ENCODE measurements around the gene DENND2A. TPM values are rescaled to one million over a fixed set of nuclear protein-coding genes. Genes with fewer than 3 reads are reported as not detected.
"Not testable (repeated sequence)": the region's sequence is repeated elsewhere in the genome, so short reads cannot be mapped to it uniquely, and the experiment has no call there.

Gene DENND2A
- total and polyA plus RNA-seq, 5 donors, result 8.7 to 16.6 (median 12.1) TPM

GRCh38 chr7:140559410-140559809, 81.2 kb downstream of the DENND2A start:
- Histone ChIP-seq H3K27ac (ENCODE audit: low read length) (no peak overlapping the region), H3K9me3 (ENCODE audit: control insufficient read depth, low read length) (no peaks in the 10 kb centered on the region), H3K4me3 (ENCODE audit: low read length) (no peak overlapping the region), H3K27me3 (ENCODE audit: control insufficient read depth, insufficient read depth) (no peaks in the 10 kb centered on the region), H3K4me1 (ENCODE audit: control insufficient read depth, insufficient read depth, low read length) (no peaks in the 10 kb centered on the region)
- 93% methylated on average over 9 of the region's 9 CpGs for WGBS
- no peak for DNase-seq
- no peak for ATAC-seq
- intact Hi-C loops (cut with DNase I), result no loop called here

DNA sequence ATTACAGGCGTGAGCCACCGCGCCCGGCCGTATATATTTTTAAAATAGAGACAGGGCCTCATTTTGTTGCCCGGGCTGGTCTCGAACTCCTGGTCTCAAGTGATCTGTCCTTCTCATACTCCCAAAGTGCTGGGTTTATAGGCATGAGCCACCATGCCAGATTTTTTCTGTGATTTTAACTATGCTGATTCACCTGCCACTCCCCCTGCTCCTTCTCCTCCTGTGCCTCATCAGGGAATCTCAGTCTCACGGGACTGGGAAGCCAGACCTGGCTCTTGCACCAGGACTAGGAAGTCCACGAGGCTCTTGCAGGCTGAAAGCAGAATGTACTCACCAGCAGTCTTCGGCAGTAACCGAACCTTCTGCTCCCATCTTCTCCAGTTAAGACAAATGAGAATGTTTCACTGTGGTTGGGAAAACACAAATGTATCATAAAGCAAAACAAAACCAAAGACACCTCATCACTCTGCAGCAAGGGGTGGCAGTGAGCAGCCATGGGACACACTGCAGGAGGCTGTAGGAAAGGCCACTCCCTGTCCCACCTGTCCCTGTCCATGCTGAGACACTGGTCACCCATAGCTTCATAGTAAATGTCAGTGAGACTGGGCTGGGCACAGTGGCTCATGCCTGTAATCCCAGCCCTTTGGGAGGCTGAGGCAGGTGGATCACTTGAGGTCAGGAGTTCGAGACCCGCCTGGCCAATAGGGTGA, 82.6 kb downstream of the DENND2A start:
- 92% methylated on average over 13 of the region's 13 CpGs for WGBS
- ATAC-seq (no peak), DNase-seq (no peak)

DNA sequence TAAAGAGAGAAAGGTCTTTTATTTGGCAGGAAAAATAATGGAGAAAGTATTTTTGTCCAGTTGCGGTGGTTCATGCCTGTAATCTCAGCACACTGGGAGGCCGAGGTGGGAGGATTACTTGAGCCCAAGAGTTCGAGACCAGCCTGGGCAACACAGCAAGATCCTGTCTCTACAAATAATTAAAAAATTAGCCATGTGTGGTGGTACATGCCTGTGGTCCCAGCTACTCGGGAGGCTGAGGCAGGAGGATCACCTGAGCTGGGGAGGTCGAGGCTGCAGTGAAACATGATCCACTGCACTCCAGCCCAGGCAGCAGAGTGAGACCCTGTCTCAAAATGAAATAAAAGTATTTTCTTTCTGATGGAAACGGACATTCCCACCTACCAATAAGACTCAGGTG, 83.5 kb downstream of the DENND2A start:
- DNase-seq, result no peak
- Histone ChIP-seq H3K27ac (ENCODE audit: low read length) (no peak overlapping the region), H3K9me3 (ENCODE audit: control insufficient read depth, low read length) (no peaks in the 10 kb centered on the region), H3K4me3 (ENCODE audit: low read length) (no peak overlapping the region), H3K4me1 (ENCODE audit: control insufficient read depth, insufficient read depth, low read length) (no peaks in the 10 kb centered on the region), H3K27me3 (ENCODE audit: control insufficient read depth, insufficient read depth) (no peaks in the 10 kb centered on the region)
- ATAC-seq, result no peak
- whole genome bisulfite sequencing, result 97% methylated on average over 6 of the region's 6 CpGs
- intact Hi-C loops (cut with DNase I), result no loop called here

More for the DNA sequence above, 82.6 kb downstream of the DENND2A start:
- intact Hi-C loops (cut with DNase I), result no loop called here
- Histone ChIP-seq H3K27ac (ENCODE audit: low read length) (no peak overlapping the region), H3K4me3 (ENCODE audit: low read length) (no peak overlapping the region), H3K27me3 (ENCODE audit: control insufficient read depth, insufficient read depth) (no peaks in the 10 kb centered on the region), H3K9me3 (ENCODE audit: control insufficient read depth, low read length) (no peaks in the 10 kb centered on the region), H3K4me1 (ENCODE audit: control insufficient read depth, insufficient read depth, low read length) (no peaks in the 10 kb centered on the region)

DNA sequence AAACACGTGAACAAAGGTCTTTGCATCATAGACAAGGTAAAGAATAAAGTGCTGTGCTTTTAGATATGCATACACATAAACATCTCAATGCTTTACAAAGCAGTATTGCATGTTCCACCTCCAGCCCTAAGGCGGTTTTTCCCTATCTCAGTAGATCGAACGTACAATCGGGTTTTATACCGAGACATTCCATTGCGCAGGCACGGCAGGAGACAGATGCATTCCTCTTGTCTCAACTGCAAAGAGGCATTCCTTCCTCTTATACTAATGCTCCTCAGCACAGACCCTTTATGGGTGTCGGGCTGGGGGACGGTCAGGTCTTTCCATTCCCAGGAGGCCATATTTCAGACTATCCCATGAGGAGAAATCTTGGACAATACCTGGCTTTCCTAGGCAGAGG, 87.4 kb downstream of the DENND2A start:
- DNase-seq; intact Hi-C loops (cut with DNase I); ATAC-seq; H3K9me3 ChIP-seq (ENCODE audit: control insufficient read depth, low read length); H3K27ac ChIP-seq (ENCODE audit: low read length); H3K4me1 ChIP-seq (ENCODE audit: control insufficient read depth, insufficient read depth, low read length); H3K27me3 ChIP-seq (ENCODE audit: control insufficient read depth, insufficient read depth); H3K4me3 ChIP-seq (ENCODE audit: low read length): not testable (repeated sequence)
- WGBS, result 89% methylated on average over 10 of the region's 10 CpGs

GRCh38 chr7:140552240-140552679, 88.4 kb downstream of the DENND2A start:
- intact Hi-C loops (cut with DNase I), result no loop called here
- Histone ChIP-seq H3K27me3 (ENCODE audit: control insufficient read depth, insufficient read depth) (no peaks in the 10 kb centered on the region), H3K27ac (ENCODE audit: low read length) (no peak overlapping the region), H3K4me3 (ENCODE audit: low read length) (no peak overlapping the region), H3K4me1 (ENCODE audit: control insufficient read depth, insufficient read depth, low read length) (no peaks in the 10 kb centered on the region), H3K9me3 (ENCODE audit: control insufficient read depth, low read length) (no peaks in the 10 kb centered on the region)
- DNase-seq (no peak), ATAC-seq (no peak)
- 97% methylated on average over 4 of the region's 4 CpGs for WGBS

GRCh38 chr7:140551355-140552239, 89.0 kb downstream of the DENND2A start:
- H3K9me3 ChIP-seq (ENCODE audit: control insufficient read depth, low read length), result no peaks in the 10 kb centered on the region
- no peak overlapping the region for H3K27ac ChIP-seq (ENCODE audit: low read length)
- H3K4me3 ChIP-seq (ENCODE audit: low read length), result no peak overlapping the region
- no peaks in the 10 kb centered on the region for H3K27me3 ChIP-seq (ENCODE audit: control insufficient read depth, insufficient read depth)
- H3K4me1 ChIP-seq (ENCODE audit: control insufficient read depth, insufficient read depth, low read length), result no peaks in the 10 kb centered on the region
- intact Hi-C loops (cut with DNase I), result no loop called here
- peak in 1 of 2 donors; percentile 40 for ATAC-seq
- 80% methylated on average over 10 of the region's 10 CpGs for WGBS
- no peak for DNase-seq

DNA sequence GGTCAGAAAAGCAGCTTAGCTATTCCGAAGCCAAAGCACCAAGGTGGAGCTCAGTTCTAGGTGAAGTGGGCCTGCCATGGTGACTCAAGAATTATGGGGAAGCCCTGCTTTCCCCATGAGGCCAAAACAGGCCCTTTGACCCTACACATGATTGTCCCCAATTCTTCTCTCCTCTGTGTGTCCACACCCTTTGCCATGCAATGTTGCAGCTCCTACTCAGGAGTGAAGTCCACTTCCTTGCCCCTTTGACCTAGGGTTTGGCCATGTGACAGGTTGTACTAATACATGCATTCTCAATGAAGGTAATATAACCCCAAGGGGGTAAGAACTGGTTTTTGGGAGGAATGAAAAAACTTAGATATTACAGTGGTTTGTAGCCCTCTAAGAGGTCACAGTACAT, 93.7 kb downstream of the DENND2A start:
- intact Hi-C loops (cut with DNase I), result no loop called here
- H3K27ac ChIP-seq (ENCODE audit: low read length), result no peak overlapping the region
- no peaks in the 10 kb centered on the region for H3K4me1 ChIP-seq (ENCODE audit: control insufficient read depth, insufficient read depth, low read length)

GRCh38 chr7:140544388-140544826, 96.2 kb downstream of the DENND2A start:
- no peak overlapping the region for H3K4me3 ChIP-seq (ENCODE audit: low read length)
- 91% methylated on average over 16 of the region's 16 CpGs for WGBS
- intact Hi-C loops (cut with DNase I), result no loop called here
- no peak for ATAC-seq
- no peaks in the 10 kb centered on the region for H3K27me3 ChIP-seq (ENCODE audit: control insufficient read depth, insufficient read depth)
- no peaks in the 10 kb centered on the region for H3K9me3 ChIP-seq (ENCODE audit: control insufficient read depth, low read length)
- no peak overlapping the region for H3K27ac ChIP-seq (ENCODE audit: low read length)
- DNase-seq, result no peak
- H3K4me1 ChIP-seq (ENCODE audit: control insufficient read depth, insufficient read depth, low read length), result peaks cover 2% of the 10 kb centered on the region

More for the DNA sequence above, 93.7 kb downstream of the DENND2A start:
- DNase-seq, result no peak
- no peak for ATAC-seq
- no peaks in the 10 kb centered on the region for H3K9me3 ChIP-seq (ENCODE audit: control insufficient read depth, low read length)
- WGBS, result 100% methylated on average over 1 of the region's 1 CpG
- H3K4me3 ChIP-seq (ENCODE audit: low read length), result no peak overlapping the region
- H3K27me3 ChIP-seq (ENCODE audit: control insufficient read depth, insufficient read depth), result no peaks in the 10 kb centered on the region

DNA sequence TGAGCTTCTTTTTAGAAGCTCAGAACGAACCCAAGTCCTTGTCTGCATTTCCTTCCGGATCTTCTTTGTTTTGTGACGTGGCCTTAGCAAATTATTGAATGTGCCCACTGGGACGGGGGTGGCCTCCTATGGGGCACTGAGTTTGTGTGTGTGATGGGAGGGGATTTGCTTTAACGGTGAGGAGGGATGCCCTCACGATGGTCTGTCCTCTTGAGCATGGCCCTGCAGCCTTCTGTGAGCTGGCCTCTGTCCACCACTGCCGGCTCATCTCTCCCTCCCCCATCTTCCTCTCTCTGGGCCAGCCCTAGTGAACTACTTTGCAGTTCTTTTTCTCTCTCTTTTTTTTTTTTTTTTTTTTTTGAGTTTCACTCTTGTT, 98.4 kb downstream of the DENND2A start:
- Histone ChIP-seq H3K9me3 (ENCODE audit: control insufficient read depth, low read length) (no peaks in the 10 kb centered on the region), H3K4me3 (ENCODE audit: low read length) (no peak overlapping the region), H3K27ac (ENCODE audit: low read length) (peak overlapping the region; percentile 76), H3K27me3 (ENCODE audit: control insufficient read depth, insufficient read depth) (no peaks in the 10 kb centered on the region), H3K4me1 (ENCODE audit: control insufficient read depth, insufficient read depth, low read length) (peaks cover 2% of the 10 kb centered on the region)
- intact Hi-C loops (cut with DNase I), result no loop called here
- DNase-seq (peak; percentile 62 to 79 (median 78)), ATAC-seq (peak; percentile 80 to 83)
- WGBS, result 34% methylated on average over 7 of the region's 7 CpGs

DNA sequence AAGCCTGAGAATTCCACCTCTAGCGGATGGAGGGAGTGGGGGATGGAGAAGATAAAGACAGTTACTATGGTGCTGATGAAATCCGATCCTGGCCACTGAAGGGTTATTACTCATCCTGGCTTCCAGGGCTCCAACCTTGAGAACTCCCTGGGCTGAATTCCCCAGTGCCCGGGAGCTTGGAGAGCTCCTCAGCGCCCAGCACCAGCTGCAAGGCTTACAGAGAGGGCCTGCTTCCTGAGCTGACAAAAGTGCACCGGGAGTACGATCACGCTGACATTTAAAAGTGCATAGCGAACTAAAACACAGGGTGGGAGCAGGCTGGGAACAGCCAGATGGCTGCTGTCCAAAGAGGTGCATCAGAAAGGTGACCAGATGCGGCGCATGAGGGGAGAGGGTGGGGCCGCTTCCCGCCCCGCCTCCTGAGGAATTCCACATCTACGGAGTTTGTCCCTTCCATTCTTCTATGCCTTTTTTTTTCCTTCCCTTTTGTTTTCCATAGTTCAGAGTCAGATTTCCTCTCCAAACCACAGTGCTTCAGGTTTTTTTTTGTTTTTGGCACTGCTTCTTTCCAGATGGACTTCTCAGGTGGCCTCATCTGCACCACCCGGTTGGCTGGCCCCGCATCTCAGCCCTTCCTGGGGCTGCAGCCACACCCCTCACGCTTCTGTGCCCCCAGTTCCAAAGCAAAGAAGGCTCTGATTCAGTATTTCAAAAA, 98.9 kb downstream of the DENND2A start:
- Histone ChIP-seq H3K27ac (ENCODE audit: low read length) (peak overlapping the region; percentile 76), H3K4me1 (ENCODE audit: control insufficient read depth, insufficient read depth, low read length) (peaks cover 2% of the 10 kb centered on the region), H3K4me3 (ENCODE audit: low read length) (no peak overlapping the region), H3K27me3 (ENCODE audit: control insufficient read depth, insufficient read depth) (no peaks in the 10 kb centered on the region), H3K9me3 (ENCODE audit: control insufficient read depth, low read length) (no peaks in the 10 kb centered on the region)
- ATAC-seq (peak; percentile 41 to 84), DNase-seq (peak; percentile 66 to 73 (median 68))
- WGBS, result 27% methylated on average over 17 of the region's 17 CpGs
- intact Hi-C loops (cut with DNase I), result no loop called here

- peaks cover 2% of the 10 kb centered on the region for H3K4me1 ChIP-seq (ENCODE audit: control insufficient read depth, insufficient read depth, low read length)
- H3K27me3 ChIP-seq (ENCODE audit: control insufficient read depth, insufficient read depth), result no peaks in the 10 kb centered on the region
- intact Hi-C loops (cut with DNase I), result no loop called here
- 67% methylated on average over 4 of the region's 4 CpGs for WGBS
- H3K9me3 ChIP-seq (ENCODE audit: control insufficient read depth, low read length), result no peaks in the 10 kb centered on the region
- H3K27ac ChIP-seq (ENCODE audit: low read length), result peak overlapping the region; percentile 18
- DNase-seq, result no peak
- ATAC-seq, result no peak
- no peak overlapping the region for H3K4me3 ChIP-seq (ENCODE audit: low read length)
Measured at GRCh38 chr7:140541176-140541512, 99.5 kb downstream of the DENND2A start.
